ENCODE measurements around the gene VPS9D1.
"Not testable (repeated sequence)": the region's sequence is repeated elsewhere in the genome, so short reads cannot be mapped to it uniquely, and the experiment has no call there.

VPS9D1 gene

GRCh38 chr16:89693289-89693731 lies 27.4 kb downstream of the VPS9D1 start:
- no peak for DNase-seq (ENCODE audit: low read depth)

- DNase-seq (ENCODE audit: low read depth): no peak
These were observed 28.6 kb downstream of the VPS9D1 start for GRCh38 chr16:89691986-89692569.

- no peak for DNase-seq (ENCODE audit: low read depth)
These were observed 29.3 kb downstream of the VPS9D1 start for GRCh38 chr16:89691231-89691985.

GRCh38 chr16:89690392-89690901 lies 30.3 kb downstream of the VPS9D1 start:
- DNase-seq (ENCODE audit: low read depth): no peak

- not testable (repeated sequence) for DNase-seq (ENCODE audit: low read depth)
These were observed 31.1 kb downstream of the VPS9D1 start for GRCh38 chr16:89689621-89690020.

- DNase-seq (ENCODE audit: low read depth): no peak
These were observed 31.6 kb downstream of the VPS9D1 start for GRCh38 chr16:89689142-89689541.

- DNase-seq (ENCODE audit: low read depth): no peak
These were observed 32.3 kb downstream of the VPS9D1 start for GRCh38 chr16:89688395-89688794.

- no peak for DNase-seq (ENCODE audit: low read depth)
These were observed 33.4 kb downstream of the VPS9D1 start for GRCh38 chr16:89687092-89687940.

- peak; percentile 92 for DNase-seq (ENCODE audit: low read depth)
These were observed 34.1 kb downstream of the VPS9D1 start, which contains the start of gene CDK10 for GRCh38 chr16:89686520-89687091. CDK10 (plus strand) TSS chr16:89686689; CDS start chr16:89686711, 22 bp downstream.

- DNase-seq (ENCODE audit: low read depth): no peak
These were observed 34.8 kb downstream of the VPS9D1 start for GRCh38 chr16:89685916-89686315.

GRCh38 chr16:89678258-89678657 lies 42.4 kb downstream of the VPS9D1 start:
- DNase-seq (ENCODE audit: low read depth): no peak

GRCh38 chr16:89672177-89672941 lies 48.3 kb downstream of the VPS9D1 start:
- no peak for DNase-seq (ENCODE audit: low read depth)

GRCh38 chr16:89671565-89671964 lies 49.1 kb downstream of the VPS9D1 start:
- not testable (repeated sequence) for DNase-seq (ENCODE audit: low read depth)

GRCh38 chr16:89670496-89671431 lies 49.9 kb downstream of the VPS9D1 start:
- DNase-seq (ENCODE audit: low read depth): no peak

- DNase-seq (ENCODE audit: low read depth): no peak
These were observed 50.9 kb downstream of the VPS9D1 start for GRCh38 chr16:89669755-89670154.

GRCh38 chr16:89668790-89669158 lies 51.9 kb downstream of the VPS9D1 start:
- no peak for DNase-seq (ENCODE audit: low read depth)

- DNase-seq (ENCODE audit: low read depth): no peak
These were observed 53.1 kb downstream of the VPS9D1 start for GRCh38 chr16:89667633-89668032.

GRCh38 chr16:89667000-89667399 lies 53.7 kb downstream of the VPS9D1 start:
- not testable (repeated sequence) for DNase-seq (ENCODE audit: low read depth)

GRCh38 chr16:89664238-89664637 lies 56.5 kb downstream of the VPS9D1 start:
- DNase-seq (ENCODE audit: low read depth): not testable (repeated sequence)

- no peak for DNase-seq (ENCODE audit: low read depth)
These were observed 59.5 kb downstream of the VPS9D1 start for GRCh38 chr16:89661215-89661614.
